ENCODE data around the gene GLYATL3. TPM values are rescaled to one million over a fixed set of nuclear protein-coding genes. Genes with fewer than 3 reads are reported as not detected.

Gene GLYATL3
- total and polyA plus RNA-seq, 10 of the 15 experiments (the other 5 are each of a cell fraction or from before 2014, with no cell fraction given) = not detected

DNA sequence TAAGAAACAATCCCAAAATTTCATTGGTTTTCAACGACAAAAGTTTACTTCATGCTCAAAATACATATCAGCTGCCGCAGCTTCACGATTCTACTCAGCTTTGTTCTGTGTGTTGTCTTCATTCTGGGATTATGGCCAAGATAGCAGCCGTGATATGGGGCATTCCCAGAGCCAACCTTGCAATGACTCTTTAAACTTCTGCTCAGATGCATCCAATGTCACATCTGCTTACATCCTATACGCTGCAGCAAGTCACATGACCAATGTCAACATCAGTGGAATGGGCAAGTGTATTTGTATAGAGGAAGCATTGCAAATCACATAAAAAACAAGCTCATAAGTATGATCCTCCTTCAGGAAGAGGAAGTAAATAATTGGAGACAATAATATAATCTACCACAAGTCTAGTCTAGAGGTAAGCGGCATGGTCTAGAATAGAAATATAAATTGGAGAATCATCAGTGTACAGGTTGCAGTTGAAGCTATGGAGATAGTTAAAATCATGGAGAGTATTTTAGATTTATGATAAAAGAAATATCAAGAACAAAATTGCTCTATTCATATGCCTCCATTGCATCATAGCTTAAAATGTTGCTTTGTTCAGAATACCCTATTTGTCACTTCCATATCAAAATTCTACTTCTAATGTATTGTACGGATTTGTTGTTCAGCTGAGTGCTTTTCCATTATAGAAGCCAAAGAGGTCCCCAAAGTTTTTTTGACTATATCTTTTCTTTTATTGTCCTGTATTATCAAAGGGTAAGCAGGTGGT lies 43.5 kb downstream of the GLYATL3 start:
- Histone ChIP-seq H3K27ac (ENCODE audit: control insufficient read depth, insufficient read depth) (no peak overlapping the region), H4K20me1 (ENCODE audit: control insufficient read depth, insufficient read depth) (no peaks in the 10 kb centered on the region), H3K79me2 (ENCODE audit: control insufficient read depth, insufficient read depth, low read length) (no peaks in the 10 kb centered on the region), H3K4me1 (ENCODE audit: control insufficient read depth, insufficient read depth, low read length) (no peaks in the 10 kb centered on the region), H3K9me3 (replicated peaks; ENCODE audit: control insufficient read depth, insufficient read depth, low read length) (no peaks in the 10 kb centered on the region), H3K4me3 (no peak overlapping the region), H3K9ac (ENCODE audit: control insufficient read depth, insufficient read depth, low read length) (no peak overlapping the region), H3K4me2 (ENCODE audit: control insufficient read depth, insufficient read depth) (no peak overlapping the region), H3K27me3 (replicated peaks in 1 of 2; ENCODE audit: control insufficient read depth in 2 of 2, insufficient read depth in 2 of 2, low read length in 1 of 2) (no peaks in the 10 kb centered on the region), H2AFZ (ENCODE audit: control insufficient read depth, low read depth, low read length) (no peak overlapping the region), H3K36me3 (ENCODE audit: control insufficient read depth in 2 of 2, insufficient read depth in 2 of 2, low read length in 1 of 2) (no peaks in the 10 kb centered on the region)
- WGBS (ENCODE audit: insufficient coverage, insufficient replicate concordance, low lambda C conversion rate, missing lambda C conversion rate) = 35% methylated on average over 7 of the region's 7 CpGs
- SMC1A ChIA-PET (ENCODE audit: uncharacterized antibody, unreplicated experiment) = interaction anchor here (0.7 kb wide), 1 partner anchor 56 kb away, joined by 3 read pairs; no protein-coding TSS in a partner anchor
- FAIRE-seq = no peak
- no peak for DNase-seq (ENCODE audit: low read depth, low spot score)
- TF ChIP-seq, protein P1, sequence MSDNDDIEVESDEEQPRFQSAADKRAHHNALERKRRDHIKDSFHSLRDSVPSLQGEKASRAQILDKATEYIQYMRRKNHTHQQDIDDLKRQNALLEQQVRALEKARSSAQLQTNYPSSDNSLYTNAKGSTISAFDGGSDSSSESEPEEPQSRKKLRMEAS (IDR thresholded peaks at IDR 0.05; ENCODE audit: low read depth, low read length) = no peak
- TF ChIP-seq TCF12 (IDR thresholded peaks at IDR 0.05; ENCODE audit: low read depth, low read length) = no peak
- TF ChIP-seq EP300 (IDR thresholded peaks at IDR 0.05; ENCODE audit: borderline replicate concordance in 1 of 2, control insufficient read depth in 1 of 2, low read depth in 2 of 2, low read length in 2 of 2) = no peak
- no peak for TF ChIP-seq POU2F2 (IDR thresholded peaks at IDR 0.05; ENCODE audit: borderline replicate concordance, low read depth, low read length)
- TF ChIP-seq TARDBP (IDR thresholded peaks at IDR 0.05; ENCODE audit: borderline replicate concordance) = no peak
- TF ChIP-seq MXI1 (IDR thresholded peaks at IDR 0.05; ENCODE audit: low read depth, low read length) = no peak
- no peak for TF ChIP-seq STAT1 (conservative IDR thresholded peaks at IDR 0.05)
- intact Hi-C loops (cut with micrococcal nuclease; ENCODE audit: unreplicated experiment) = no loop called here
- in situ Hi-C loops (cut with MboI) = no loop called here
- BruUV-seq (replicated peaks) = no TSS peak
- ATAC-seq = no peak
- POLR2A ChIA-PET = no interaction called here
- CTCF ChIA-PET = interaction anchor here (1.5 to 3.9 kb wide), 3 partner anchors 8 to 64 kb away, joined by 3 to 17 read pairs (median 10); no protein-coding TSS in a partner anchor
- RAD21 ChIA-PET (ENCODE audit: unreplicated experiment) = no interaction called here
